ENCODE results near the gene HCN2.
A peak's percentile ranks its signal among the peaks of the same experiment; 100 is the strongest.

HCN2 gene

DNA sequence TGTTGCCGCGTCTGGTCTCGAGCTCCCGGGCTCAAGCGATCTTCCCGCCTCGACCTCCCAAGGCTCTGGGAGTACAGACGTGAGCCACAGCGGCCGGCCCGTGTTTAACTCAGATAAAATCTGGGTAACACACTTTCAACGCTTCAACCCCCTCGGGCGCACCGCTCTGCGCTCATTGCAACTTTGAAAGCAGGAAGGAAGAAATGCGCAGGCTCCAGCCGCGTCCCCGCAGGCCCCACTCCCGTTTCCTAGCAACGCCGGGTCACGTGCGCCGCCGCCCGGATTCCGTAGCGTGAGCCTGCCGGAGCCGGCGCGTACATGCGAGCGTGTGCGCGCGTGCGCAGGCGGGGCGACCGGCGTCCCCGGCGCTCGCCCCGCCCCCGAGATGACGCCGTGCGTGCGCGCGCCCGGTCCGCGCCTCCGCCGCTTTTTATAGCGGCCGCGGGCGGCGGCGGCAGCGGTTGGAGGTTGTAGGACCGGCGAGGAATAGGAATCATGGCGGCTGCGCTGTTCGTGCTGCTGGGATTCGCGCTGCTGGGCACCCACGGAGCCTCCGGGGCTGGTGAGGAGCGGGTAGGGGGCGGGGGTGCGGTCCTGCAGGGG is 17.4 kb upstream of the HCN2 start, which contains the start of gene BSG:
TSS of gene BSG (plus strand) at position 457 of the 603 bp plus-strand sequence. CDS start at position 496, 39 bp downstream.
- DNase-seq (ENCODE audit: extremely low read depth, low read depth): peak; percentile 93
- TF ChIP-seq CTCF (IDR thresholded peaks at IDR 0.05; ENCODE audit: low read depth, low read length): no peak

GRCh38 chr19:572743-573518 is 16.8 kb upstream of the HCN2 start:
- no peak for TF ChIP-seq CTCF (IDR thresholded peaks at IDR 0.05; ENCODE audit: low read depth, low read length)
- no peak for DNase-seq (ENCODE audit: extremely low read depth, low read depth)

DNA sequence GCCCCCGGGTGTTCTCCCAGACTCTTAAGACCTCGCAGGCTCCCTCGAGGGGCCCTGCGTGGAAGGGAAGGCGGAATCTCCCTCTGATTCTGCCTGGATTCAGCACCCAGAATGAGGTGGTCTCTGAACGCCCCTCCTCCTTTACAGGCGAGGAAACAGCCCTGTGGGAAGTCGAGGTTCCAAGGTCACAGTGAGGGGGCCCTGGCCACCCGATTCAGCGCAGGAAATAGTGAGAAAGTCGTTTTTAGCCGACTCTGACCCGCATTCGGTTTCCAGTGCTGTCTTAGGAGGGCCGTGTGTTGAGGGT is 16.2 kb upstream of the HCN2 start:
- TF ChIP-seq CTCF (IDR thresholded peaks at IDR 0.05; ENCODE audit: low read depth, low read length): no peak

GRCh38 chr19:574658-575526 is 14.8 kb upstream of the HCN2 start:
- no peak for TF ChIP-seq CTCF (IDR thresholded peaks at IDR 0.05; ENCODE audit: low read depth, low read length)
- DNase-seq (ENCODE audit: extremely low read depth, low read depth): no peak

More for the DNA sequence above, 16.2 kb upstream of the HCN2 start:
- no peak for DNase-seq (ENCODE audit: extremely low read depth, low read depth)

GRCh38 chr19:575527-576506 is 13.9 kb upstream of the HCN2 start:
- no peak for DNase-seq (ENCODE audit: extremely low read depth, low read depth)
- TF ChIP-seq CTCF (IDR thresholded peaks at IDR 0.05; ENCODE audit: low read depth, low read length): no peak

- DNase-seq (ENCODE audit: extremely low read depth, low read depth): no peak
- TF ChIP-seq CTCF (IDR thresholded peaks at IDR 0.05; ENCODE audit: low read depth, low read length): no peak
Observed at GRCh38 chr19:576768-577438, 12.8 kb upstream of the HCN2 start.

All from AG09319 (cell line).